ACC112 (cell line): Measurements from ENCODE around the gene NEUROD2.

Experiments
- H2AFZ ChIP-seq: fragments of 200-600 bp; sonication (generic); one replicate; pipeline ENCODE4 v1.6.0; 2017; ENCODE audit warnings: antibody characterized with exemption, low read length; ENCODE audit not compliant: unreplicated experiment
- H3K27ac ChIP-seq: fragments of 200-600 bp; sonication (generic); 2 replicates; pipeline ENCODE4 v1.5.1; 2014; ENCODE audit warnings: low read depth, mild to moderate bottlenecking, antibody characterized with exemption, low read length, moderate library complexity
- H3K27me3 ChIP-seq: fragments of 200-600 bp; sonication (generic); 2 replicates; pipeline ENCODE4 v1.6.1; 2014; ENCODE audit warnings: mild to moderate bottlenecking, antibody characterized with exemption, low read length, moderate library complexity, mixed read lengths; ENCODE audit not compliant: insufficient read depth
- H3K36me3 ChIP-seq: fragments of 200-600 bp; sonication (generic); 2 replicates; pipeline ENCODE4 v1.6.1; 2016; ENCODE audit warnings: mild to moderate bottlenecking, antibody characterized with exemption, low read length, moderate library complexity, mixed read lengths; ENCODE audit not compliant: insufficient read depth
- H3K4me1 ChIP-seq: fragments of 200-600 bp; sonication (generic); one replicate; pipeline ENCODE4 v1.6.1; 2016; ENCODE audit warnings: low read length, mixed read lengths; ENCODE audit not compliant: insufficient read depth, unreplicated experiment, control insufficient read depth
- H3K4me3 ChIP-seq: fragments of 200-600 bp; sonication (generic); 2 replicates; pipeline ENCODE4 v1.5.1; 2014; ENCODE audit warnings: mild to moderate bottlenecking, low read depth, low read length
- H3K79me2 ChIP-seq: fragments of 200-600 bp; sonication (generic); one replicate; pipeline ENCODE4 v1.6.0; 2016; ENCODE audit warnings: low read length; ENCODE audit not compliant: control insufficient read depth, unreplicated experiment, insufficient read depth

The NEUROD2 gene

DNA sequence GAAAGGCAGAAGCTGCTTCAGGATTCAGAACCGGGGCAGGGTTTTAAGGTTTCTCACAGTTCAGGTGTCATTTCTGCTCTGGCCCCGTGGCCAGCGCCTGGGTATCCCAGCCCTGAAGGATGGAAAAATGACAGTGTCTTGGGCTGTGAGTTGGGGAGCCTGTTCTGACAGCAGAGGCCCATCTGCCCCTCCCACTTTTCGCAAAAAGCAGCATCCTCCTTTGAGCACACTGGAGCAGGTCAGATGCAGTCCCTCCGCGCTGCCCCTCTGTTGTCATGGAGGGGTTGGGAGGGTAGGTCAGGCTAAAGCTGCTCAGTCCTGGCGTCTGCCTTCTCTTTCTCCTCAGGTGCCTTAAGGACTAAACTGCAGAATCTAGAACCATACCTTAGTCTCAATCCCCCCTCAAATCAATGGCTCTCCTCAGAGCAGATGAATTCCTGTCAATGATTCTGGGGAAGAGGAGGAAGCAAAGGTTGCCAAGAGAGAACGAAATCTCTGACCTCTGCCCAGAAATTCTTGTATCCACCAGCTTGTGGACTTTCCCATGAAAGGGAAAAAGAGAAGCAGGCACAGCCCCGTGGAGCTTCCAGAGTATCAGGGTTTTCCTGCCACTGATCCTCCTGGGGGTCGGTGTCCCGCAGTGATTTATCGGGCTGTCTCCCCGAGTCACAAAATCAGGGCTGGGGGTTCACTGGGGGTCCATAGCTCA, 7.3 kb downstream of the NEUROD2 start:
- H3K27ac ChIP-seq: no peak overlapping the region
- no peaks in the 10 kb centered on the region for H3K79me2 ChIP-seq
- peaks cover 7% of the 10 kb centered on the region for H3K4me1 ChIP-seq
- H2AFZ ChIP-seq: no peak overlapping the region
- H3K4me3 ChIP-seq: no peak overlapping the region
- H3K27me3 ChIP-seq: peaks cover 100% of the 10 kb centered on the region
- no peaks in the 10 kb centered on the region for H3K36me3 ChIP-seq

GRCh38 chr17:39599665-39600231, 8.0 kb downstream of the NEUROD2 start:
- H3K36me3 ChIP-seq: no peaks in the 10 kb centered on the region
- H3K4me3 ChIP-seq: no peak overlapping the region
- peaks cover 5% of the 10 kb centered on the region for H3K4me1 ChIP-seq
- no peak overlapping the region for H3K27ac ChIP-seq
- H2AFZ ChIP-seq: no peak overlapping the region
- peaks cover 100% of the 10 kb centered on the region for H3K27me3 ChIP-seq
- no peaks in the 10 kb centered on the region for H3K79me2 ChIP-seq

DNA sequence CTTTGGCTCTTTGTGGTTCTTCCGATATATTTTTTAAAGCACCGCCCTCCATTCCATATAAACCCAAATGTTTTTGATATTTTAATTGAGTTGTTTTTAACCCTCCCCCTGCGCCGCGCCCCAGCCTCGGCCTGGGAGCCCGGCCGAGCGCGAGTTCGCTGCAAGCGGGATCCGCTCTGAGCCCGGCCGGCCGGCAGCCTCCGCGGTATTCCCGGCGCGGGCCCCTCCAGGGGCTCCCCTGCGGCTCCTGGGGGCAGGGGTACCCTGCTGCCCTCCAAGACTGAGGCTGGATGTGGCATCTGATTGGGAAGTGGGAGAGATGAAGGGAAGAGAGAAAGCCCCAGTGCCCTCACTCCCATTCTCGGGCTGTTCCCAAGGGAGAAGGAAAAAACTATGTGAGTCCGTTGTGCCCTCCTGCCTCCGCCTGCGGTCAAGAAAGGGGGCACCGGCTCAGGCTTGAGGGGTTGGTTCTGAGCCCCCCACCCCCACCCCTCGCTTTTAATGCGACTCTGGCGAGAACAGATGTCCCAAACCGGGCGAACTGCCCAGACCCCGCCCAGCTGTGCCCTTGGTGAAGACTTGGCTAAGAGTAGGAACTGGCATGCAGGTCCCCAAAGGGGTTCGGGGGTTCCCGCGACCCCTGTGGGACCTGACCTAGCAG, 8.6 kb downstream of the NEUROD2 start:
- Histone ChIP-seq H3K4me3 (peak overlapping the region; percentile 49), H2AFZ (no peak overlapping the region), H3K4me1 (peaks cover 5% of the 10 kb centered on the region), H3K27ac (no peak overlapping the region), H3K27me3 (peaks cover 98% of the 10 kb centered on the region), H3K36me3 (no peaks in the 10 kb centered on the region), H3K79me2 (no peaks in the 10 kb centered on the region)

DNA sequence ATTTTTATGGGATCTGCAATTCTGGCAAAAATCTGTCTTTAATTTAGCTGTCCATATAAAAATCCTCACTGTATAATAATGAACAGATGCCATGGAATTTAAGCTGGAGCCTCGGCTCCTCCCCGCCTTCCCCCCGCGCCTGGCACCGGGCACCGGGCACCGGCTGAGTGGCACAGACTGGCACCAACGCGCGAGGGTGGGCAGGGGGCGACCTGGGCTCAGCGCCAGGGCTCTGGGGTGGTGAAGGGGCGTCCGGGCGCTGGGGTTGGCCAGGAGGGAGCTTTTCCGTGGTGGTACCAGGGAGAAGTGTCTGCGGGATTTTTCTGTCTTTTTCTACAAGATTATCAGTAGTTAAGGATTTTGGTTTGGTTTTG, 9.1 kb downstream of the NEUROD2 start:
- H3K79me2 ChIP-seq: no peaks in the 10 kb centered on the region
- H3K4me1 ChIP-seq: peaks cover 5% of the 10 kb centered on the region
- peak overlapping the region; percentile 49 for H3K4me3 ChIP-seq
- H3K36me3 ChIP-seq: no peaks in the 10 kb centered on the region
- peaks cover 98% of the 10 kb centered on the region for H3K27me3 ChIP-seq
- H3K27ac ChIP-seq: no peak overlapping the region
- no peak overlapping the region for H2AFZ ChIP-seq

GRCh38 chr17:39598047-39598481, 9.7 kb downstream of the NEUROD2 start:
- H3K4me1 ChIP-seq: peaks cover 5% of the 10 kb centered on the region
- H3K27me3 ChIP-seq: peaks cover 98% of the 10 kb centered on the region
- H3K4me3 ChIP-seq: no peak overlapping the region
- H3K36me3 ChIP-seq: no peaks in the 10 kb centered on the region
- H3K27ac ChIP-seq: no peak overlapping the region
- no peaks in the 10 kb centered on the region for H3K79me2 ChIP-seq
- no peak overlapping the region for H2AFZ ChIP-seq

- no peak overlapping the region for H3K4me3 ChIP-seq
- H3K4me1 ChIP-seq: peaks cover 5% of the 10 kb centered on the region
- H3K27ac ChIP-seq: no peak overlapping the region
- no peaks in the 10 kb centered on the region for H3K36me3 ChIP-seq
- no peak overlapping the region for H2AFZ ChIP-seq
- no peaks in the 10 kb centered on the region for H3K79me2 ChIP-seq
- H3K27me3 ChIP-seq: peaks cover 98% of the 10 kb centered on the region
Measured at GRCh38 chr17:39597372-39598046, 10.2 kb downstream of the NEUROD2 start.

DNA sequence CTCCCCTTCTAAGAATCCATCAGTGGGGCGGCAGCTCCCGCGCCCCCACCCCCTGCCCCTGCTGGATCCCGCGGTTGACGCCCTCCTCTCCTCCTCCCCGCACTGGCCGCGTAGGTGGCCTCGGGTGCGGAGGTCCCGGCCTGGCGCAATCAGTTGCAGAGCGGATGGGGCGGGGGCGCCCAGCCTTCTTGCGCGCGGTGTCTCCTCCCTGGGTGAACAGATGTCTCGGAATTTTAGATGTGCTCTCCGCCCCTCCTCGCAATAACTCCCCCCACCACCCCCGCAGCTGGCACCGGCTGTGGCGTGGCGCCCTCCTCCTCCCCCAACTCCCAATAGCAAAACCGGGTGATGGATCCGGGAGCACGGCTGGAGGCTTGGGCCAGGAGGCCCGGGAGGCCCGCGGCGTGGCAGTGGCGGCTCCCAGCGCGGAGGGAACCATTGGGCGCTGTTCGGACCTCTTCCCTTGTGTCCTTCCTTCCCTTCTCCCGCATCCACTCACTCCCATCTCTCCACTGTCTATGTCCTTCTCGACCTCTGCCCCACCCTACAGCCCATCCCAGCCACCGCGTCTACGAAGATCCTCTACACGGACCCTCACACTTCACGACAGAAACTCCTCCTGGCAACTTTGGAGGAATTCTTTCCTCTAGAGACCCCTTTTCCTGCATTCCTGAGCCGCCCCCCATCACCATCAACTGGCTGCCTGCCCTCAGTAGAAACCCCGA, 11.0 kb downstream of the NEUROD2 start:
- Histone ChIP-seq H3K4me3 (no peak overlapping the region), H3K79me2 (no peaks in the 10 kb centered on the region), H3K4me1 (peaks cover 5% of the 10 kb centered on the region), H3K36me3 (no peaks in the 10 kb centered on the region), H2AFZ (no peak overlapping the region), H3K27me3 (peaks cover 98% of the 10 kb centered on the region), H3K27ac (no peak overlapping the region)

DNA sequence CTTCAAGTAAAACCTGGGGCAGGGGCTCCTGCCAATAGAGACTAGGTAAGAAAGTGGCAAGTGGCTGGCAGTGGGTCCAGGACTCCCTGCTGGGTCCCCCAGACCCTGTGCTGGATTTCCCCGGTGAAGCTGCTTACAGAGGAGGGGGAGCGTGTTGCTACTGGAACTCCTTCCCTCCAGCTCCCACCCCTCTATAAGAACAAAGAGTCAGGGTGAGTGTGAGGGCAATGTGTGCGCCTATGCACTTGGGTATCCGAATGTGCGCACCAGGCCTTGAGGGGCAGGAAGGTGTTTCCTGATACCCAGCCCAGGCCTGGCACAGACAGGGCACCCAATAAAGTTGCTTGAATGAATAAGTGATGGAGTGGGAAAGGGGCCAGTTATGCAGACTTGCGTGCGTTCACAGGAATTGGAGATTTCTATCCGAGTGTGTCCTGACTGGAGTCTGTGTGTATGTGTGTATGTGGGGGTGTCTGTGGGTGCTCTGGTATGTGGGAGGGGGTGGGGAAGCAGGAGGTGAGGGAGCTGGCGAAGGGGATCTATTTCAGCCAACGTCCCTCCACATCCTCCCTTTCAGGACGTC, 11.7 kb downstream of the NEUROD2 start:
- Histone ChIP-seq H3K4me3 (no peak overlapping the region), H3K27me3 (peaks cover 97% of the 10 kb centered on the region)

GRCh38 chr17:39595294-39595693, 12.4 kb downstream of the NEUROD2 start:
- peaks cover 90% of the 10 kb centered on the region for H3K27me3 ChIP-seq
- peaks cover 5% of the 10 kb centered on the region for H3K4me1 ChIP-seq
- H3K36me3 ChIP-seq: no peaks in the 10 kb centered on the region
- H3K4me3 ChIP-seq: no peak overlapping the region
- no peaks in the 10 kb centered on the region for H3K79me2 ChIP-seq
- H2AFZ ChIP-seq: no peak overlapping the region
- no peak overlapping the region for H3K27ac ChIP-seq

More for the DNA sequence above, 11.7 kb downstream of the NEUROD2 start:
- no peak overlapping the region for H3K27ac ChIP-seq
- H3K79me2 ChIP-seq: no peaks in the 10 kb centered on the region
- H3K4me1 ChIP-seq: peaks cover 5% of the 10 kb centered on the region
- H2AFZ ChIP-seq: no peak overlapping the region
- H3K36me3 ChIP-seq: no peaks in the 10 kb centered on the region

GRCh38 chr17:39593371-39593770, 14.3 kb downstream of the NEUROD2 start:
- Histone ChIP-seq H3K27me3 (peaks cover 72% of the 10 kb centered on the region), H3K4me1 (no peaks in the 10 kb centered on the region), H3K79me2 (no peaks in the 10 kb centered on the region), H3K27ac (no peak overlapping the region), H2AFZ (no peak overlapping the region), H3K4me3 (no peak overlapping the region), H3K36me3 (no peaks in the 10 kb centered on the region)
